NT2/D1 (cell line): Measurements from ENCODE around the gene LYZL1.

Experiments
- YY1 ChIP-seq: IDR thresholded peaks from 2 replicates; pipeline ENCODE4 v1.6.1; 2011; ENCODE audit not compliant: insufficient read length, insufficient read depth
- ZNF274 ChIP-seq: IDR thresholded peaks from 2 replicates; pipeline ENCODE4 v1.6.1; 2011; ENCODE audit warnings: mild to moderate bottlenecking, low read depth, low read length

GRCh38 chr10:29270883-29271282, 18.0 kb upstream of the LYZL1 start:
- TF ChIP-seq ZNF274, result no peak
- no peak for TF ChIP-seq YY1
